ENCODE data around the gene FLT1.

The FLT1 gene

DNA sequence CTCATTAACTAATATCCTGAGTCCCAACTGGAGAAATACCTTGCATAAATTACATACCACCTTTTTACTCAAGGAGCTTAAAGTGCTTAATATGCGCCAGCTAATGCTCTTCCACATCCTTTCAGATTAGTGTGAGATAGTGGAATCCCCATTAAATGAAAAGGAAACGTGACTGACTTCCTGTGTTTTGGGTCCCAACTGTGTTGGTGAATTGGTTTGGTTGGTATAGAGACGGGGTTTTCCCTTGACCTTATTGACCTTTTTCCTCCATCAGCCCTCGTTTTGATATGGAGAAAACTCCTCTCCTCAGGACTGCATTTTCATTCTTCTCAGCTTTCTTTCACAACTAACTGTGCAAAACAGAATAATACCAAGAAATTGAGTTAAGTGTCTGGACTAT is 193.1 kb downstream of the FLT1 start:
- no peak for FAIRE-seq

DNA sequence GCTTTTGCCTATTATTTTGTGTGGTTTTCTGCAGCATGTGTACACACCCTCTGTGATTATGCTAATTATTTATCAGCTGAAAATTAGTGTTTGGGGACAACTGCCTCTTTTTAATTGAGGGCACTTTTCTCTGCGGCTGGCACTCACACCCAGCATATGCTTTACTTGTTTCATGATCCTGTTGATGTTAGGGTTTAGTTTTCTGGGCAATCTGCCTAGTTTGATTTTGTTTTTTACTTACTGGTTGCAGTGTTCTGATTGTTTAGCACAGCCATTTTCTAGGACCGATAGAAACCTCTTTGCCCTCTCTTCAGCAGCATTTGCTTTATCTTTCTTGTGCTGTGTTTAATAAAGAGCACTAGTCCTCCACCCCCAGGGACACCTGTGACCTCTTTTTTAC is 195.0 kb downstream of the FLT1 start:
- no peak for FAIRE-seq

GRCh38 chr13:28297341-28297740 is 197.6 kb downstream of the FLT1 start:
- FAIRE-seq = no peak

GRCh38 chr13:28286263-28286662 is 208.7 kb downstream of the FLT1 start:
- FAIRE-seq = no peak

DNA sequence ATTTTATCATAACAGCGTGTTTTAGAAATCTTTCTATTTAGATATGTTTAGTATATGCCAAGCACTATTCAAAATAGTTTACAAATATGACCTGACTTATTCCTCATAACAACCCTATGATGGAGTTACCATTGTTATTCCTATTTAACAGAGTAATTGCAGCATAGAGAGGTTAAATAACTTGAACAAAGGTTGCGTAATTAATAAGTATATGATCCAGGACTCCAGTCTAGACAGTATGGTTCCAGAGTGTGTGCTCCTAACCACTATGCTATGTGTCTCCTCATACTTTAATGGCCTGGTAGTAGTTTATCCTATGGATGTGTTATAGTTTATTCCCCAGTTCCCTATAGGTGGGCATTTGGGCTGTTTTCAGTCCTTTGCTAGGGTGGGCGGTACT is 211.3 kb downstream of the FLT1 start:
- FAIRE-seq = no peak

- FAIRE-seq = no peak
These were observed 212.5 kb downstream of the FLT1 start for GRCh38 chr13:28282451-28282850.

GRCh38 chr13:28273919-28274318 is 221.0 kb downstream of the FLT1 start:
- FAIRE-seq = no peak

DNA sequence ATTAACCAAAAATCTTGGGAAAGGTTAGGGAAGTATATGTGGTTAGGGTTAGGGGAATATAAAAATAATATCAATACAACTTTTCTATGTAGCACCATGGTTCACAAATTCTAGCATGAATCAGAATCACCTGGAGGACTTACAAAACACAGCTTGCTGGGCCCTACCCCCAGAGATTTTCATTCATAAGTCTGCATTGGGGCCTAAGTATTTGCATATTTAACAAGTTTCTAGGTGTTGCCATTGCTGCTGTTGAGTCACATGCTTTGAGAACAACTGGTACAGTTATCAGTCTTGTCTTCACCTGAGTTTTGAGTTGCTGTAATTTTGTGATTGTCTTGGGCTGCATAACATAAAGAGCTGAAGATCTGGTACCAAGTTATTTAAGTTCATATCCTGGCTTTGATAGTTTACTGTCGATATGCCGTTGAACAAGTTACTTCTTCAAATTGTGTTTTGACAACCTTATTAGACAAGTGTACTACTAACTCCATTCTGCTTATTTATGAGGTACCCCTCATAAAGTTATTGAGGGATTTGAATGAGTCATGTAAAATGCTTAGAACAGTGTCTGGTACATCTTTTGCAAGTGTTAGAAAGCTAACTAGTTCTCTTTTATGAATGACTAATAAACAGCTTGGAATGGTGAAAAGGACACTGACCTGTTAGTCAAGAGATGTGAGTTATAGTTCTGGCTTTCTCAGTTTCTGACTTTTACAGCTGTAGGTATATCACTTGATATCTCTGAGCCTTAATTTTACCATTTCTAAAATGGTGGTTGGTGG is 223.7 kb downstream of the FLT1 start:
- FAIRE-seq = no peak

GRCh38 chr13:28268800-28269223 is 226.1 kb downstream of the FLT1 start:
- no peak for FAIRE-seq

- FAIRE-seq = no peak
These were observed 227.4 kb downstream of the FLT1 start for GRCh38 chr13:28267497-28267896.

GRCh38 chr13:28258417-28258816 is 236.5 kb downstream of the FLT1 start:
- FAIRE-seq = no peak

- no peak for FAIRE-seq
These were observed 237.6 kb downstream of the FLT1 start for GRCh38 chr13:28257305-28257704.

- no peak for FAIRE-seq
These were observed 242.4 kb downstream of the FLT1 start for GRCh38 chr13:28252547-28252946.

DNA sequence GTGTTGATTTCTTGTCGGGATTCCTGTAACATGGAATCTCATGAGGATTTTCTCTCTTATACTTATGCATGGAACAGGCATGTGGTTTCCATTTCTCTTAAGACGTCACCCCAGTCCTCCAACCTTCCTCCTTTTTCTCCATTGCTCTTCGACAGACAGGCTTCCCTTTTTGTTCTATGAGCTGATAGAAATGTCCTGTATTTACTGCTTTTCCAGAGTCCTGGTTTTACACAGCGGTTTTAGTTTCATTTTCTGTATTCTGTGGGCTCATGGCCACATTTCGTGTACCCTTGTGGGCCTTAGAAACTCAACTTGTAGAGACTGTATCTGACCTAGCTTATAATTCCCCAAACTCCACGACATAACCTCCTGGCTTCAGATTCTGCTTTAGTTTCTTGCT is 243.5 kb downstream of the FLT1 start:
- no peak for FAIRE-seq

GRCh38 chr13:28250542-28250941 is 244.4 kb downstream of the FLT1 start:
- no peak for FAIRE-seq
